Mesendoderm (in vitro differentiated cells): ENCODE results near the gene TNS1.

Experiments used
- DNase-seq: peaks from one replicate; pipeline ENCODE4 v3.0.0; 2013
- H2AK5ac ChIP-seq: 2 replicates; pipeline ENCODE4 v1.6.1; 2013; ENCODE audit warnings: low read length, inconsistent platforms
- H2BK120ac ChIP-seq: 2 replicates; pipeline ENCODE4 v1.6.1; 2013; ENCODE audit warnings: low read depth, mild to moderate bottlenecking, low read length, moderate library complexity, mixed read lengths
- H2BK15ac ChIP-seq: replicated peaks from 2 replicates; pipeline ENCODE4 v1.6.1; 2013; ENCODE audit warnings: low read depth, mild to moderate bottlenecking, moderate library complexity
- H2BK5ac ChIP-seq: 2 replicates; pipeline ENCODE4 v1.6.1; 2013; ENCODE audit warnings: low read length, inconsistent platforms
- H3K18ac ChIP-seq: 2 replicates; pipeline ENCODE4 v1.6.1; 2013; ENCODE audit warnings: mild to moderate bottlenecking, low read length, mixed read lengths
- H3K23ac ChIP-seq: one replicate; pipeline ENCODE4 v1.6.1; 2013; ENCODE audit warnings: low read length
- H3K27ac ChIP-seq: 2 replicates; pipeline ENCODE4 v1.5.1; 2013; ENCODE audit warnings: low read depth, mild to moderate bottlenecking, inconsistent platforms, low read length, moderate library complexity
- H3K27me3 ChIP-seq: 2 replicates; pipeline ENCODE4 v1.6.1; 2013; ENCODE audit warnings: low read length, control low read depth, mild to moderate bottlenecking, inconsistent platforms; ENCODE audit not compliant: insufficient read depth, poor library complexity
- H3K36me3 ChIP-seq: 2 replicates; pipeline ENCODE4 v1.6.1; 2013; ENCODE audit warnings: low read length, inconsistent platforms; ENCODE audit not compliant: control insufficient read depth, insufficient read depth
- H3K4ac ChIP-seq: one replicate; pipeline ENCODE4 v1.6.1; 2013; ENCODE audit warnings: low read depth, mild to moderate bottlenecking, low read length, moderate library complexity
- H3K4me1 ChIP-seq: 2 replicates; pipeline ENCODE4 v1.6.1; 2013; ENCODE audit warnings: low read depth, low read length, inconsistent platforms; ENCODE audit not compliant: control insufficient read depth
- H3K4me2 ChIP-seq: 2 replicates; pipeline ENCODE4 v1.6.1; 2013; ENCODE audit warnings: low read length
- H3K4me3 ChIP-seq: 2 replicates; pipeline ENCODE4 v1.5.1; 2013; ENCODE audit warnings: mild to moderate bottlenecking, low read length
- H3K56ac ChIP-seq: one replicate; pipeline ENCODE4 v1.6.1; 2013; ENCODE audit warnings: low read length
- H3K79me1 ChIP-seq: 2 replicates; pipeline ENCODE4 v1.6.1; 2013; ENCODE audit warnings: low read length, inconsistent platforms
- H3K79me2 ChIP-seq: 2 replicates; pipeline ENCODE4 v1.6.1; 2013; ENCODE audit warnings: mild to moderate bottlenecking, low read length; ENCODE audit not compliant: control insufficient read depth, insufficient read depth
- H3K9ac ChIP-seq: 2 replicates; pipeline ENCODE4 v1.6.1; 2013; ENCODE audit warnings: low read length, inconsistent platforms
- H4K5ac ChIP-seq: one replicate; pipeline ENCODE4 v1.6.1; 2013; ENCODE audit warnings: low read length
- H4K8ac ChIP-seq: one replicate; pipeline ENCODE4 v1.6.1; 2013; ENCODE audit warnings: low read depth, mild to moderate bottlenecking, control low read depth, low read length, moderate library complexity
- WGBS: extraction: QIAGEN DNeasy Blood & Tissue Kit; methylation state at CpG from one replicate; pipeline ENCODE4 v1.1.7; 2013; ENCODE audit warnings: low lambda C conversion rate, missing lambda C conversion rate; ENCODE audit not compliant: insufficient coverage; ENCODE audit errors: extremely low coverage; 5-methylcytosine and 5-hydroxymethylcytosine counted together

TNS1 gene

DNA sequence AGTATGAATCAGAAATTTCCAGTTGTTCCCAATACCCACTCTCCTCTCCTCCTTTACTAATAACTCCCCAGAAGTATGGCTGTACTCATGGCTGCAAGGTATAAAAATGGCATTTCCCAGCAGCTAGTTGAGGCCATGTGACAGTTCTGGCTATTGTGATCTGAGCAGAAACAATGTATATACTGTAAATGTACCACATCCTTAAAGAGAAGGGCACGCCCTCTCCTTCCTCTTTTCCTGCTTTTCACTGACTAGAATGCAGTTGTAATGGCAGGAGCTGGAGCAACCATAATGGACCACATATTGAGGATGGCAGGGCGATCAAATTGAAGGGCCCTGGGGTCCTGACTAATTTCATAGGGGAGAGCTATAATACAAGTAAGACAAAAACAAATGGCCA lies 211.2 kb downstream of the TNS1 start:
- no CpG with 5 or more reads among the region's 2 CpGs for WGBS
- H3K36me3 ChIP-seq, result no peaks in the 10 kb centered on the region
- no peak overlapping the region for H2BK120ac ChIP-seq
- no peak overlapping the region for H2BK5ac ChIP-seq
- no peak overlapping the region for H3K27ac ChIP-seq
- no peak overlapping the region for H3K4me2 ChIP-seq
- H3K56ac ChIP-seq, result no peak overlapping the region
- H3K79me2 ChIP-seq, result no peaks in the 10 kb centered on the region
- H4K5ac ChIP-seq, result no peak overlapping the region
- no peak overlapping the region for H3K4ac ChIP-seq
- H3K4me1 ChIP-seq, result no peaks in the 10 kb centered on the region
- H3K27me3 ChIP-seq, result no peaks in the 10 kb centered on the region
- no peak overlapping the region for H3K9ac ChIP-seq
- H3K79me1 ChIP-seq, result no peaks in the 10 kb centered on the region
- H3K18ac ChIP-seq, result no peak overlapping the region
- H2BK15ac ChIP-seq, result no peak overlapping the region
- H3K4me3 ChIP-seq, result no peak overlapping the region
- DNase-seq, result no peak
- H3K23ac ChIP-seq, result no peak overlapping the region
- no peak overlapping the region for H2AK5ac ChIP-seq
- H4K8ac ChIP-seq, result no peak overlapping the region

DNA sequence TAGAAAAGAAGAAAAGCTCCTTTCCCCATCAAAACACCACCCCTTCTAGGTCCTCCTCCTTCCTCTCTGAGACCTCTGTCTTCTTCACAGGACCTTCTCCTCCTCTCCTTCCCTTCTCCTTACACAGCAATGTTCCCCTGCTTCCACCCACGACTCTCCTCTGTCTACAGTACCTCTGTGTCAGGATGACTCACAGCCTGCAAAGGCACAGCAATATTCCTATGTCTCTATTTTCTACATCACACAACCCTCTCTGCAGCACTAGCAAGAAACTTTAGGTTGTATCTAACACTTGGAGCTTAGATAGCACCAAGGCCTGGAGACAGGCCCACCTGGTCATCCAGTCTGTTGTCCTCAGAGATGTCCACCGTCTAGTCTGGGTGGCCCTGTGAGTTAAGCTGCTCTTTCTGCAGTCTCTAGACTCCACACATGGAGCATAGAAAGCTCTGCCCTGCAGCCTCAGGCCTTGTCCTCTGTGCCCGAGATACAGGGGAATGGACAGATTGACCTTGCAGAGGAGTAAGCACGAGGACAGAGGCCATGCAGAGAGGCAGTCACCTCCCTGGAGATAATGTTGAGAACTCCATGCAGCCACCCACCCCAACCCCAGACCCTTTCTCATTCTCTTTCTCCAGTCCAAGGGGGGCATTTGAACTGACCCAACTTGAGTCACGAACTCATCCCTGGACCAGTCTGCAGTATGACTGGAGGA lies 212.0 kb downstream of the TNS1 start:
- no peak overlapping the region for H3K4me3 ChIP-seq
- no peak overlapping the region for H3K18ac ChIP-seq
- no peaks in the 10 kb centered on the region for H3K79me1 ChIP-seq
- H2BK120ac ChIP-seq, result no peak overlapping the region
- no peaks in the 10 kb centered on the region for H3K4me1 ChIP-seq
- no peaks in the 10 kb centered on the region for H3K36me3 ChIP-seq
- no peak overlapping the region for H2BK15ac ChIP-seq
- no peak overlapping the region for H2AK5ac ChIP-seq
- no peak overlapping the region for H3K4me2 ChIP-seq
- H3K9ac ChIP-seq, result no peak overlapping the region
- H3K79me2 ChIP-seq, result no peaks in the 10 kb centered on the region
- whole genome bisulfite sequencing, result no CpG with 5 or more reads among the region's 5 CpGs
- H3K23ac ChIP-seq, result no peak overlapping the region
- no peak overlapping the region for H3K27ac ChIP-seq
- H3K4ac ChIP-seq, result no peak overlapping the region
- no peak for DNase-seq
- no peak overlapping the region for H2BK5ac ChIP-seq
- no peaks in the 10 kb centered on the region for H3K27me3 ChIP-seq
- H4K8ac ChIP-seq, result no peak overlapping the region
- no peak overlapping the region for H4K5ac ChIP-seq
- no peak overlapping the region for H3K56ac ChIP-seq

DNA sequence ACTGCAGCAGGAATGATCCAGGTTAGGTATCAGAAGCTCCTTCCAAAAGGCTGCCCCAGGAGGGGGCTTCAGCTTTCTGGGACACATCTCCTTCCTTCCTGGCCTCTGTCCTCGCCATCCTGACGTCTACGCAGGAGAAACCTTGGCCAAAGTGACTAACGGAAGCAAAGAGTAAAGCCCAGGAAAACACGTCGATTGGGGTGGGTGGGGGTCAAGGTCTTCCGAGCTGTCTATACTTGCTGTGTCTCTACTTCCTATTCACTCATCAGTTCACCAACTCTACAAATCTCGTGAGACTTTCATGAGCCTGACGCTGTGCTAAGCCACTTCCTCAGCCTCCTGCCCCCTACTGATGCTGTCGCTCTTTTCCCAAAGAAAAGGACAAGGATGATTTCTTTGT lies 212.6 kb downstream of the TNS1 start:
- Histone ChIP-seq H3K36me3 (no peaks in the 10 kb centered on the region), H3K18ac (no peak overlapping the region), H3K4me1 (no peaks in the 10 kb centered on the region), H4K8ac (no peak overlapping the region), H3K27ac (no peak overlapping the region), H3K56ac (no peak overlapping the region), H2BK5ac (no peak overlapping the region), H3K4me3 (no peak overlapping the region), H2BK15ac (no peak overlapping the region), H3K9ac (no peak overlapping the region), H3K79me1 (no peaks in the 10 kb centered on the region), H3K4ac (no peak overlapping the region), H3K23ac (no peak overlapping the region), H3K4me2 (no peak overlapping the region), H4K5ac (no peak overlapping the region), H3K27me3 (no peaks in the 10 kb centered on the region), H2AK5ac (no peak overlapping the region), H2BK120ac (no peak overlapping the region), H3K79me2 (no peaks in the 10 kb centered on the region)
- no CpG with 5 or more reads among the region's 10 CpGs for WGBS
- peak; percentile 66 for DNase-seq

DNA sequence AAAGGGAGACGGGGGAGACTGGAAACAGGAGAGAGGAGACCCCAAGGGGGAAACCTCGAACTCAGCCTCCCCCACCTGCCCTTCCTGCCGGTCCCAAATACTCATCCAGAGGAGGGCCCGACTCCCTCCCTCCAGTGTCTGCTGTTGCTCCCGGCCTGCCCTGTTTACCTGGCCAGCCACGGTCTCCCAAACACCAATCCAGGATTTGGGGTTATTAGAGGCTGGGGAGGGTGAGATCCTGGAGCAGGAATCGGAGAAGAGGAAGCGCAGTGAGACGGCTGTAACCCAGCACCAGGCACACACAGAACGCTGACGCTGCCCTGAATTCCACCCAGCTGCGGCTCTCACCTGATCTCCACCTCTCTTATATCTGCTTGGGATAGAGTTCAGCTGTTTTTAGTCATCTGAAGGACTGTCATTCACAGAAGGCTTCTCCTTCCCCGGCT lies 213.0 kb downstream of the TNS1 start:
- H3K23ac ChIP-seq, result no peak overlapping the region
- H3K4me1 ChIP-seq, result no peaks in the 10 kb centered on the region
- H4K8ac ChIP-seq, result no peak overlapping the region
- no peaks in the 10 kb centered on the region for H3K36me3 ChIP-seq
- H3K4me2 ChIP-seq, result peak overlapping the region; percentile 45
- H3K4me3 ChIP-seq, result no peak overlapping the region
- H3K4ac ChIP-seq, result no peak overlapping the region
- no peak overlapping the region for H3K27ac ChIP-seq
- no peak overlapping the region for H4K5ac ChIP-seq
- no peak overlapping the region for H3K18ac ChIP-seq
- H2BK15ac ChIP-seq, result no peak overlapping the region
- H2AK5ac ChIP-seq, result no peak overlapping the region
- H2BK120ac ChIP-seq, result no peak overlapping the region
- H3K79me2 ChIP-seq, result no peaks in the 10 kb centered on the region
- no peaks in the 10 kb centered on the region for H3K79me1 ChIP-seq
- DNase-seq, result peak; percentile 14
- WGBS, result no CpG with 5 or more reads among the region's 13 CpGs
- no peaks in the 10 kb centered on the region for H3K27me3 ChIP-seq
- H2BK5ac ChIP-seq, result no peak overlapping the region
- H3K56ac ChIP-seq, result peak overlapping the region; percentile 54
- H3K9ac ChIP-seq, result peak overlapping the region; percentile 29

DNA sequence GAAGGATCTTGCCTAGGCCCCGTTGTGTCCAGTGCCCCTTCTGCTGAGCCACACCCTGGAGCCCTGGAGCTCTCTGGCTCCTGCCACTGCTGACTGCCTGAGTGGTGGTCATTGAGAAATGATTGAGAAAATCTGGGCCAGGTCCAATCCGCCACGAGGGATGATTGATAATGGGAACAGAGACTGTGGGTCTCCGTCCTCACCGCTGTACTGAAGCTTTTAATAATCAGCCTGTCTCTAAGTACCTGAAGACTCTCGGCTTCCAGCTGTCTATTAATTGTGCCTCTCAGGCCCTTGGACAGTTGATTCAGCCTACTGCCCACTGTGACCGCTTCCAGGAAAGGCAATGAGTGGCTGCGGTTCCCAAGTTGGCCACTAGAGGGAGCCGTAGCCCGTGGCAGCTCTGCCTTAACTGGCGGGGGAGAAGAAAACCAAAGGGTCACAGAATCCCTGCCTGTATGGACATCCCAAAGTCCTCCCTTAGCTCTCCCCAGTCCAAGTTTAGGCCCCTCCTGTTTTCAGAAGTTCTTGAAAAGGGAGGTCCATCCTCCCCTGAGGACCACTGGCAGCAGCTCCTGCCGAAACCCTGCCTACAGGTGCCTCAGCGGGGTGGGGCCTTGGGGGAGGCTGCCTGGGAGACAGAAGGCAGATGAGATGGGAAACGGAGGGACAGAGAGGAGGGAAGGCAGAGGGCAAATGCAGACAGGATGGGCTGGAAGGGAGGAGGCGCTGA lies 213.6 kb downstream of the TNS1 start:
- Histone ChIP-seq H3K4ac (no peak overlapping the region), H2AK5ac (no peak overlapping the region), H3K18ac (no peak overlapping the region), H3K56ac (peak overlapping the region; percentile 54), H3K36me3 (no peaks in the 10 kb centered on the region), H3K4me3 (no peak overlapping the region), H3K79me2 (no peaks in the 10 kb centered on the region), H2BK120ac (no peak overlapping the region), H3K4me1 (no peaks in the 10 kb centered on the region), H3K9ac (peak overlapping the region; percentile 29), H3K79me1 (no peaks in the 10 kb centered on the region), H2BK5ac (no peak overlapping the region), H2BK15ac (no peak overlapping the region), H3K4me2 (peak overlapping the region; percentile 45), H3K27ac (no peak overlapping the region), H4K8ac (no peak overlapping the region), H4K5ac (no peak overlapping the region), H3K23ac (no peak overlapping the region), H3K27me3 (no peaks in the 10 kb centered on the region)
- no CpG with 5 or more reads among the region's 15 CpGs for WGBS
- DNase-seq, result peak; percentile 78
